ENCODE results near the gene PLCB3.

GRCh38 chr11:64208086-64208795 lies 43.1 kb upstream of the PLCB3 start:
- TF ChIP-seq EZH2 (IDR thresholded peaks at IDR 0.05; ENCODE audit: low read length, unreplicated experiment) (no peak), CTCF (conservative IDR thresholded peaks at IDR 0.05; ENCODE audit: low read depth, low read length) (no peak), EZH2phosphoT487 (IDR thresholded peaks at IDR 0.05; ENCODE audit: borderline replicate concordance, low read length) (no peak)
